ENCODE data around the gene ANP32E. TPM values are rescaled to one million over a fixed set of nuclear protein-coding genes. Genes with fewer than 3 reads are reported as not detected.
"Not testable (repeated sequence)": the region's sequence is repeated elsewhere in the genome, so short reads cannot be mapped to it uniquely, and the experiment has no call there.

Gene ANP32E
- polyA plus RNA-seq, 1 donor (not counting 4 experiments of a cell fraction or from before 2014, with no cell fraction given), result 18.9 TPM

GRCh38 chr1:150228246-150228645 lies 7.7 kb downstream of the ANP32E start:
- FAIRE-seq; H3K9ac ChIP-seq (ENCODE audit: control insufficient read depth, extremely low read depth, insufficient read depth, low read length); dilution Hi-C loops (cut with MboI; ENCODE audit: extremely low pct_ligation_motif_present, low sequenced_read_pairs); H3K4me3 ChIP-seq (ENCODE audit: control insufficient read depth in 2 of 3, extremely low read depth in 1 of 3, insufficient read depth in 2 of 3, low read depth in 1 of 3, low read length in 3 of 3); H3K4me2 ChIP-seq (ENCODE audit: control insufficient read depth, extremely low read depth, insufficient read depth, low read depth, low read length); H3K27ac ChIP-seq (ENCODE audit: control insufficient read depth, insufficient read depth, low read length); H2AFZ ChIP-seq (ENCODE audit: control insufficient read depth, low read length); H3K9me1 ChIP-seq (ENCODE audit: control insufficient read depth, extremely low read depth, insufficient read depth, low read length); DNase-seq (ENCODE audit: low read depth, low spot score); H3K27me3 ChIP-seq (ENCODE audit: control insufficient read depth, extremely low read depth, insufficient read depth, low read length); H3K4me1 ChIP-seq (ENCODE audit: control insufficient read depth, extremely low read depth, insufficient read depth, low read length); H3K9me3 ChIP-seq (ENCODE audit: control insufficient read depth, low read depth, low read length); H4K20me1 ChIP-seq (ENCODE audit: control insufficient read depth, extremely low read depth, insufficient read depth, low read length): not testable (repeated sequence)
- H3K36me3 ChIP-seq (ENCODE audit: control insufficient read depth in 2 of 2, extremely low read depth in 1 of 2, insufficient read depth in 2 of 2, low read length in 2 of 2), result peaks cover 3 to 14% of the 10 kb centered on the region in 2 experiments
- peaks cover 14% of the 10 kb centered on the region for H3K79me2 ChIP-seq (ENCODE audit: control insufficient read depth, insufficient read depth, low read length)

GRCh38 chr1:150227228-150227627 lies 8.7 kb downstream of the ANP32E start:
- DNase-seq (ENCODE audit: low read depth, low spot score), result no peak
- Histone ChIP-seq H2AFZ (ENCODE audit: control insufficient read depth, low read length) (no peak overlapping the region), H3K4me2 (ENCODE audit: control insufficient read depth, extremely low read depth, insufficient read depth, low read depth, low read length) (no peak overlapping the region), H3K9me3 (ENCODE audit: control insufficient read depth, low read depth, low read length) (no peaks in the 10 kb centered on the region), H3K79me2 (ENCODE audit: control insufficient read depth, insufficient read depth, low read length) (peaks cover 6% of the 10 kb centered on the region), H3K27ac (ENCODE audit: control insufficient read depth, insufficient read depth, low read length) (no peak overlapping the region), H3K9ac (ENCODE audit: control insufficient read depth, extremely low read depth, insufficient read depth, low read length) (no peak overlapping the region), H3K27me3 (ENCODE audit: control insufficient read depth, extremely low read depth, insufficient read depth, low read length) (no peaks in the 10 kb centered on the region), H4K20me1 (ENCODE audit: control insufficient read depth, extremely low read depth, insufficient read depth, low read length) (no peaks in the 10 kb centered on the region), H3K4me3 (ENCODE audit: control insufficient read depth in 2 of 3, extremely low read depth in 1 of 3, insufficient read depth in 2 of 3, low read depth in 1 of 3, low read length in 3 of 3) (no peak overlapping the region), H3K36me3 (ENCODE audit: control insufficient read depth in 2 of 2, extremely low read depth in 1 of 2, insufficient read depth in 2 of 2, low read length in 2 of 2) (peaks cover 5 to 14% of the 10 kb centered on the region in 2 experiments), H3K9me1 (ENCODE audit: control insufficient read depth, extremely low read depth, insufficient read depth, low read length) (no peaks in the 10 kb centered on the region), H3K4me1 (ENCODE audit: control insufficient read depth, extremely low read depth, insufficient read depth, low read length) (no peaks in the 10 kb centered on the region)
- dilution Hi-C loops (cut with MboI; ENCODE audit: extremely low pct_ligation_motif_present, low sequenced_read_pairs), result no loop called here
- FAIRE-seq, result no peak
- TF ChIP-seq EZH2 (IDR thresholded peaks at IDR 0.05; ENCODE audit: low read length), result no peak
- no peak for TF ChIP-seq CTCF (optimal IDR thresholded peaks at IDR 0.05 in 1 of 3, IDR thresholded peaks at IDR 0.05 in 1 of 3, conservative IDR thresholded peaks at IDR 0.05 in 1 of 3; ENCODE audit: extremely low read depth in 1 of 3, insufficient read depth in 2 of 3, low read length in 3 of 3)

- no peak for FAIRE-seq
Observed at GRCh38 chr1:150226486-150226885, 9.4 kb downstream of the ANP32E start.

More at GRCh38 chr1:150226486-150226885, 9.4 kb downstream of the ANP32E start:
- Histone ChIP-seq H3K36me3 (ENCODE audit: control insufficient read depth in 2 of 2, extremely low read depth in 1 of 2, insufficient read depth in 2 of 2, low read length in 2 of 2) (peaks cover 5 to 11% of the 10 kb centered on the region in 2 experiments), H3K27ac (ENCODE audit: control insufficient read depth, insufficient read depth, low read length) (no peak overlapping the region), H3K4me3 (ENCODE audit: control insufficient read depth in 2 of 3, extremely low read depth in 1 of 3, insufficient read depth in 2 of 3, low read depth in 1 of 3, low read length in 3 of 3) (no peak overlapping the region), H3K9ac (ENCODE audit: control insufficient read depth, extremely low read depth, insufficient read depth, low read length) (no peak overlapping the region), H2AFZ (ENCODE audit: control insufficient read depth, low read length) (no peak overlapping the region), H4K20me1 (ENCODE audit: control insufficient read depth, extremely low read depth, insufficient read depth, low read length) (no peaks in the 10 kb centered on the region), H3K4me1 (ENCODE audit: control insufficient read depth, extremely low read depth, insufficient read depth, low read length) (no peaks in the 10 kb centered on the region), H3K27me3 (ENCODE audit: control insufficient read depth, extremely low read depth, insufficient read depth, low read length) (no peaks in the 10 kb centered on the region), H3K9me1 (ENCODE audit: control insufficient read depth, extremely low read depth, insufficient read depth, low read length) (no peaks in the 10 kb centered on the region), H3K4me2 (ENCODE audit: control insufficient read depth, extremely low read depth, insufficient read depth, low read depth, low read length) (no peak overlapping the region), H3K79me2 (ENCODE audit: control insufficient read depth, insufficient read depth, low read length) (peaks cover 2% of the 10 kb centered on the region), H3K9me3 (ENCODE audit: control insufficient read depth, low read depth, low read length) (no peaks in the 10 kb centered on the region)
- dilution Hi-C loops (cut with MboI; ENCODE audit: extremely low pct_ligation_motif_present, low sequenced_read_pairs), result no loop called here
- DNase-seq (ENCODE audit: low read depth, low spot score), result no peak
- no peak for TF ChIP-seq CTCF (optimal IDR thresholded peaks at IDR 0.05 in 1 of 3, IDR thresholded peaks at IDR 0.05 in 1 of 3, conservative IDR thresholded peaks at IDR 0.05 in 1 of 3; ENCODE audit: extremely low read depth in 1 of 3, insufficient read depth in 2 of 3, low read length in 3 of 3)
- no peak for TF ChIP-seq EZH2 (IDR thresholded peaks at IDR 0.05; ENCODE audit: low read length)

Data from keratinocyte (primary cell).